ENCODE measurements around the gene ARHGEF1. TPM values are rescaled to one million over a fixed set of nuclear protein-coding genes. Genes with fewer than 3 reads are reported as not detected.

The ARHGEF1 gene
- total RNA-seq, 1 experiment from 2014 or later: 50.8 TPM

DNA sequence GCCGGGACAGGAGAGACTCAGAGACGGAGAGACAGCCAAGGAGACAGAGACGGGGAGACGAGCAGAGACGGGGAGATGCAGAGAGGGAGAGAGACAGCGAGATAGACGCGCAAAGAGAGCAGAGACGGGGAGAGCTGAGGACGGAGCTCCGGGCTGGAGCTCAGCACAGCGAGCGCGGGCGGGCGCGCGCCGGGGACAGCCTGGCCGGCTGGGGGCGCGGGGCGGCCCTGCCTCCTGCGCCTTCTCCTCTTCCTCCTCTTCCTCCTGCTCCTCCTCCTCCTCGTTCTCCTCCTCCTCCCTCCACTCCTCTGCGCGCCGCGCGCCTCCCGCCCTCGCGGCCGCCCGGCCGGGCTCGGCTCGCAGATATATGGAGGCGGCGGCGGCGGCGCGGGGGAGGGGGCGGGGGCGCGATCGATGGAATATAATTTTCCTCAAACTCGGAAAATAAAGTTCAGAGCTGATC is 45.3 kb downstream of the ARHGEF1 start, which contains the start of gene ERFL:
TSS of gene ERFL (minus strand) at position 229 of the 463 bp plus-strand sequence. CDS start 15,530 bp downstream, outside the sequence.
- Histone ChIP-seq H3K36me3 (ENCODE audit: low read depth, low read length) (no peaks in the 10 kb centered on the region), H3K79me2 (ENCODE audit: low read length) (no peaks in the 10 kb centered on the region), H3F3A (ENCODE audit: low read length, unreplicated experiment) (no peaks in the 10 kb centered on the region), H3K9me2 (replicated peaks; ENCODE audit: low read length) (no peaks in the 10 kb centered on the region), H3K27ac (ENCODE audit: low read length) (no peak within 1 kb of the TSS), H3K4me3 (ENCODE audit: low read length) (peak within 1 kb of the TSS; percentile 71), H3K27me3 (ENCODE audit: low read length) (0 out of 2 replicates have a peak, but pooled peaks cover 9% of the 10 kb centered on the region), H3K4me1 (ENCODE audit: insufficient read depth, low read length) (peaks cover 6% of the 10 kb centered on the region; the same call in 1 of the 2 replicates), H3K4me2 (ENCODE audit: low read length) (peak within 1 kb of the TSS; percentile 93), H4K20me1 (ENCODE audit: low read length) (no peaks in the 10 kb centered on the region), H3K9me3 (ENCODE audit: low read length) (no peaks in the 10 kb centered on the region), H2AFZ (ENCODE audit: low read length) (peak within 1 kb of the TSS; percentile 71), H3K9ac (ENCODE audit: low read length) (no peak within 1 kb of the TSS)
- TF ChIP-seq EZH2 (IDR thresholded peaks at IDR 0.05; ENCODE audit: low read length, unreplicated experiment) (no peak), EZH2phosphoT487 (IDR thresholded peaks at IDR 0.05; ENCODE audit: borderline replicate concordance, low read length) (no peak)
- TF ChIP-seq, protein P1, sequence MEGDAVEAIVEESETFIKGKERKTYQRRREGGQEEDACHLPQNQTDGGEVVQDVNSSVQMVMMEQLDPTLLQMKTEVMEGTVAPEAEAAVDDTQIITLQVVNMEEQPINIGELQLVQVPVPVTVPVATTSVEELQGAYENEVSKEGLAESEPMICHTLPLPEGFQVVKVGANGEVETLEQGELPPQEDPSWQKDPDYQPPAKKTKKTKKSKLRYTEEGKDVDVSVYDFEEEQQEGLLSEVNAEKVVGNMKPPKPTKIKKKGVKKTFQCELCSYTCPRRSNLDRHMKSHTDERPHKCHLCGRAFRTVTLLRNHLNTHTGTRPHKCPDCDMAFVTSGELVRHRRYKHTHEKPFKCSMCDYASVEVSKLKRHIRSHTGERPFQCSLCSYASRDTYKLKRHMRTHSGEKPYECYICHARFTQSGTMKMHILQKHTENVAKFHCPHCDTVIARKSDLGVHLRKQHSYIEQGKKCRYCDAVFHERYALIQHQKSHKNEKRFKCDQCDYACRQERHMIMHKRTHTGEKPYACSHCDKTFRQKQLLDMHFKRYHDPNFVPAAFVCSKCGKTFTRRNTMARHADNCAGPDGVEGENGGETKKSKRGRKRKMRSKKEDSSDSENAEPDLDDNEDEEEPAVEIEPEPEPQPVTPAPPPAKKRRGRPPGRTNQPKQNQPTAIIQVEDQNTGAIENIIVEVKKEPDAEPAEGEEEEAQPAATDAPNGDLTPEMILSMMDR (conservative IDR thresholded peaks at IDR 0.05; ENCODE audit: low read depth, low read length): no peak
- no TSS peak for BruUV-seq (replicated peaks)
- CTCF ChIA-PET: no interaction called here
- intact Hi-C loops (cut with micrococcal nuclease): no loop called here
- DNase-seq: no peak
- POLR2A ChIA-PET (ENCODE audit: unreplicated experiment): no interaction called here
- peak; percentile 29 for ATAC-seq

DNA sequence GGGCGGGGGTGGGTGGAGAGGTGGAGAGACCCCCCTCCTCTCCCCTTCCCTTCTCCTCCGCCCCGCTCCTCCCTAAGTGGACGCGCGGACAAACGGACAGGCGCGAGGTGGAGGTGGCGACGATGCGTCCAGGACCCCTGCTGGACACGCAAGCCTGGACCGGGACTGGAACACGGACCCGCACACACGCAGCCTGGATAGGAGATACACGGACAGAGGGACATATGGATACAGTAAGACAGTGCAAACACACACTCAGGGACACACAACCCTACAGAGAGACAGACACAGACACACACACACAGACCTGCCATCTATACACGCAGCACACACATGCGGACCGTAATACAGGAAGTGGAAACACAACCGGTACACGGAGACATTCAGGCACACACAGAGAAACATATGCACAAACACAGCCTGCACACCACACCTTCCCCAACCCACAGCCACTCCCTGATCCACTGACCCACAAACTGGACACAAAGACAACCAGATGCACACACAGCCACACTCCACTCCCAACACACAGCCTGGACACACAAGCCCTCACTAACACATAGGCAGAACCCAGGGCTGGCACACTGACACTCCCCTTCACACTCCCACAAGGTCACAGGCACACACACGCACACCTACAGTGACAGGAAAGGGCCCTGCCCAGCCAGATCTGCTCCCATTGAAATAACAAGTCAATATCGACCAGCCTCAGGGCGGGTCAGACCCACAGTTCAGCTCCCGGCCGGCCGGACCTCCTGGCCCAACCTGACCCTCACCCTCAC is 46.0 kb downstream of the ARHGEF1 start:
- Histone ChIP-seq H3K27me3 (ENCODE audit: low read length) (0 out of 2 replicates have a peak, but pooled peaks cover 9% of the 10 kb centered on the region), H2AFZ (ENCODE audit: low read length) (peak overlapping the region; percentile 71), H3K4me3 (ENCODE audit: low read length) (peak overlapping the region; percentile 71), H3K27ac (ENCODE audit: low read length) (no peak overlapping the region), H3K9me3 (ENCODE audit: low read length) (no peaks in the 10 kb centered on the region), H3K79me2 (ENCODE audit: low read length) (no peaks in the 10 kb centered on the region), H4K20me1 (ENCODE audit: low read length) (no peaks in the 10 kb centered on the region), H3K4me1 (ENCODE audit: insufficient read depth, low read length) (peaks cover 6% of the 10 kb centered on the region; the same call in 1 of the 2 replicates), H3F3A (ENCODE audit: low read length, unreplicated experiment) (no peaks in the 10 kb centered on the region), H3K9ac (ENCODE audit: low read length) (no peak overlapping the region), H3K36me3 (ENCODE audit: low read depth, low read length) (no peaks in the 10 kb centered on the region), H3K9me2 (replicated peaks; ENCODE audit: low read length) (no peaks in the 10 kb centered on the region), H3K4me2 (ENCODE audit: low read length) (peak overlapping the region; percentile 93)
- BruUV-seq (replicated peaks): no TSS peak
- DNase-seq (no peak), ATAC-seq (peak; percentile 20)
- intact Hi-C loops (cut with micrococcal nuclease): no loop called here
- POLR2A ChIA-PET (ENCODE audit: unreplicated experiment): no interaction called here
- CTCF ChIA-PET: no interaction called here
- TF ChIP-seq EZH2phosphoT487 (IDR thresholded peaks at IDR 0.05; ENCODE audit: borderline replicate concordance, low read length): no peak
- TF ChIP-seq, protein P1 (conservative IDR thresholded peaks at IDR 0.05; ENCODE audit: low read depth, low read length): no peak
- TF ChIP-seq EZH2 (IDR thresholded peaks at IDR 0.05; ENCODE audit: low read length, unreplicated experiment): no peak
